ENCODE results near the gene RGS6.

Gene RGS6

DNA sequence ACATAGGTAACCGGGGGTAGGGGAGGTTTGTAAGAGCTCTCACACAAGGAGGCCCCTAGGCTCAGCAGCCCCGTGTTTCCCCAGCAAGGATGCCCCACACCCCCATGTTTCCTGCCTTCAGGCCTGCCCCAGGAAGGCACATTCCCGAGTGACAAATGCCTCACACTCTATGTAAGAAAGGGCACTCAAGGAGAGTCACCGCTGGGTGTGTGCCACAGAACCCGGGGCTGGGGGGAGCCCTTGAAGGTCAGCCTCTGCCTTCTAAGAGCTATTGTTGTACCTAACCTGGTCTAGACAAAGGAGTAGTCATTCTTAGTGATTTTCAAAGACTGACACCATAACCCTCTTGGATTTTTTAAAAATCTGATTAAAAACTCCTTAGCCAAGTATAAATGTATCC, 628.1 kb downstream of the RGS6 start:
- Histone ChIP-seq H3K9me3 (ENCODE audit: control insufficient read depth in 2 of 2, low read length in 2 of 2) (no peaks in the 10 kb centered on the region), H3K4me3 (ENCODE audit: low read length in 2 of 2) (no peak overlapping the region), H3K9ac (ENCODE audit: low read length in 2 of 2) (no peak overlapping the region), H3K27me3 (ENCODE audit: control insufficient read depth in 1 of 2, insufficient read depth in 2 of 2, low read length in 2 of 2) (peaks cover 0 to under 1% of the 10 kb centered on the region in 2 donors), H3K4me1 (ENCODE audit: control insufficient read depth, insufficient read depth, low read length) (peaks cover 5% of the 10 kb centered on the region), H3K36me3 (ENCODE audit: control insufficient read depth in 2 of 2, insufficient read depth in 2 of 2, low read length in 2 of 2) (no peaks in the 10 kb centered on the region), H3K27ac (ENCODE audit: low read length) (no peak overlapping the region)

DNA sequence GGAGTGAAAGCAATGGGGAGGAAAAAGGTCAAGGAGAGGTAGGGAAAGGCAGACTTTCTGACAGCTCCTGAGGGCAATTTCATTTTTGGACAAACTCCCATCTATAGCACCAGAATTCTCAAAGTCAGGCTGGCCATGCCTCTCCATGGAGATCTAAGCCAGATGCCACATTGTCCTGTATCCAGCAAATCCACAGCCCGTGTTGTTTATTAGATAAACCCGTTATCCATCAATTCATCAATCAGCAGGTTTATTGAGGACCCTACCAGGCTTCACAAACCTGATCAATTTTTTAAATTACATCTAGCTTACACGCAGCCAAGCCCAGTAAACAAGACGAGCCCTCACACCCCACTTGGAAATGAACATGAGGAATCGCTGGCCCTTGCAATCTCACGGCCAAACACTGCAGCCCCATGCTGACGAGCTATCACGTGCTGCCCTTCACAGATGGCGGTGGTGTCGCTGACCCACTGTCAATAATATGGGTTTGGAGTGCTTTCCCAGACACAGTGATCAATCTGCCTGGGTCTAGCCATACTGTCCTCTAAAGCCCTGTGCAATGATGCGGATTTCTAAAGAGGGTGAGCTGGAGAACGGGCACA, 628.8 kb downstream of the RGS6 start:
- H3K9me3 ChIP-seq (ENCODE audit: control insufficient read depth in 2 of 2, low read length in 2 of 2): no peaks in the 10 kb centered on the region
- H3K36me3 ChIP-seq (ENCODE audit: control insufficient read depth in 2 of 2, insufficient read depth in 2 of 2, low read length in 2 of 2): no peaks in the 10 kb centered on the region
- H3K27me3 ChIP-seq (ENCODE audit: control insufficient read depth in 1 of 2, insufficient read depth in 2 of 2, low read length in 2 of 2): no peaks in the 10 kb centered on the region
- no peak overlapping the region for H3K4me3 ChIP-seq (ENCODE audit: low read length in 2 of 2)
- H3K4me1 ChIP-seq (ENCODE audit: control insufficient read depth, insufficient read depth, low read length): peaks cover 9% of the 10 kb centered on the region
- H3K27ac ChIP-seq (ENCODE audit: low read length): no peak overlapping the region
- no peak overlapping the region for H3K9ac ChIP-seq (ENCODE audit: low read length in 2 of 2)

DNA sequence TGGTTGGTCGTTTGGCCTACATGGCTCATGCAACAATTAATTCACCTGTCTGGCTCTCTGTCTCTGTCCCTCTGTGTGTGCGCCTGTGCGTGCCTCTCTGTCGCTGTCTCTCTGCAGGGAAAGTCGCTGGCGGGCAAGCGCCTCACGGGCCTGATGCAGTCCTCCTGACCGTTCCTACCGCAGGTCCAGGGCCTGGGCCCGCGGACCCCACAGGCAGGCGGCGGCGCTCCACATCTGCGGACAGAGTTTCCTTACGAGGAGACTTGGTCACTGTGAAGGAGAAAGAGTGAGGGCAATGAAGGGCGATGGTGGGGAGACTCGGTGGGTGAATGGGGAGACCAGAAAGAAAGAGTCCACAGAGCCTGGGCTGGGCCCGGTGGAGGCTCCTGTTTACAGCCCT, 630.1 kb downstream of the RGS6 start:
- Histone ChIP-seq H3K9ac (ENCODE audit: low read length in 2 of 2) (no peak overlapping the region), H3K36me3 (ENCODE audit: control insufficient read depth in 2 of 2, insufficient read depth in 2 of 2, low read length in 2 of 2) (no peaks in the 10 kb centered on the region), H3K4me1 (ENCODE audit: control insufficient read depth, insufficient read depth, low read length) (peaks cover 9% of the 10 kb centered on the region), H3K4me3 (ENCODE audit: low read length in 2 of 2) (no peak overlapping the region), H3K27me3 (ENCODE audit: control insufficient read depth in 1 of 2, insufficient read depth in 2 of 2, low read length in 2 of 2) (peaks cover 0 to 2% of the 10 kb centered on the region in 2 donors), H3K27ac (ENCODE audit: low read length) (no peak overlapping the region), H3K9me3 (ENCODE audit: control insufficient read depth in 2 of 2, low read length in 2 of 2) (no peaks in the 10 kb centered on the region)

DNA sequence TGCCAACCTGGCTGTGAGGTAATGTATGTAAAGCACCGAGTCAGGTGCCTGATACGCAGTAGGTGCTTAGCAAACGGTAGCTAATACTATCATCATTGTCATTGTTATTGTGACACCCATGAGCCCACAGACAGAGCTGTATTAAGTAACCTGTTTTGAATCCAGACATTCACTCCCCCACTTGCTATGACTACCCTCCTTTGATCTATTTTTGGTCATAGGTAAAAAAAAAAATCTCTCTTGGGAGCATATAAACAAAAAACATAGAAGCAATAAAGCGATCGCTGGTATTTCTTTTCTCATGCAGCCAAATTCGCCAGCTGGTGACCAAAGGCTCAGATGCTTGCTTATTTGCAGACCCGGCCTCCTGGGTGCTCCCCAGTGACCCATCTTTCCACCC, 631.4 kb downstream of the RGS6 start:
- H3K36me3 ChIP-seq (ENCODE audit: control insufficient read depth in 2 of 2, insufficient read depth in 2 of 2, low read length in 2 of 2): no peaks in the 10 kb centered on the region
- no peak overlapping the region for H3K4me3 ChIP-seq (ENCODE audit: low read length in 2 of 2)
- H3K9ac ChIP-seq (ENCODE audit: low read length in 2 of 2): no peak overlapping the region
- H3K9me3 ChIP-seq (ENCODE audit: control insufficient read depth in 2 of 2, low read length in 2 of 2): no peaks in the 10 kb centered on the region
- peaks cover 9% of the 10 kb centered on the region for H3K4me1 ChIP-seq (ENCODE audit: control insufficient read depth, insufficient read depth, low read length)
- H3K27ac ChIP-seq (ENCODE audit: low read length): no peak overlapping the region
- peaks cover 0 to 2% of the 10 kb centered on the region in 2 donors for H3K27me3 ChIP-seq (ENCODE audit: control insufficient read depth in 1 of 2, insufficient read depth in 2 of 2, low read length in 2 of 2)

DNA sequence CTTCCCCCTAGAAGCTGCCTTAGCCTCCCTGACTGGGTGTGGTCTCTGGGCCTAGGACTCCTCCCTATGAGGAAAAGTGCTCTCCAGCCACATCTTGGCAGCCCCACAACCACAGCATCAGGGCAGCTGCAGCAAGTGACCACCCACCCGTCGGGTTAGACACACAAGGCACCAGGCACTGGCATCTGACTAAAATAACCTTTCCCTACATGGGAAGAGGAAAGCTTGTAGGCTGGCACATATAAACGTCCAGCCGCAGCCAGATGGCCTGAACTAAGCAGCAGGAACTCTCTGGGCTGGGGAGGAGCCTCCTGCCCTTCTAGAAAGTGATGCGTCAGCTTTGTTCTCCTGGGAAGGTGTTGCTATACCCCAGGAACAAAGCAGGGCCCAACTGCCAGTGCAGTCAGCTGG, 632.9 kb downstream of the RGS6 start:
- Histone ChIP-seq H3K36me3 (ENCODE audit: control insufficient read depth in 2 of 2, insufficient read depth in 2 of 2, low read length in 2 of 2) (no peaks in the 10 kb centered on the region), H3K27me3 (ENCODE audit: control insufficient read depth in 1 of 2, insufficient read depth in 2 of 2, low read length in 2 of 2) (peaks cover 0 to 2% of the 10 kb centered on the region in 2 donors), H3K4me3 (ENCODE audit: low read length in 2 of 2) (no peak overlapping the region), H3K27ac (ENCODE audit: low read length) (no peak overlapping the region), H3K4me1 (ENCODE audit: control insufficient read depth, insufficient read depth, low read length) (peaks cover 9% of the 10 kb centered on the region), H3K9me3 (ENCODE audit: control insufficient read depth in 2 of 2, low read length in 2 of 2) (no peaks in the 10 kb centered on the region), H3K9ac (ENCODE audit: low read length in 2 of 2) (no peak overlapping the region)

DNA sequence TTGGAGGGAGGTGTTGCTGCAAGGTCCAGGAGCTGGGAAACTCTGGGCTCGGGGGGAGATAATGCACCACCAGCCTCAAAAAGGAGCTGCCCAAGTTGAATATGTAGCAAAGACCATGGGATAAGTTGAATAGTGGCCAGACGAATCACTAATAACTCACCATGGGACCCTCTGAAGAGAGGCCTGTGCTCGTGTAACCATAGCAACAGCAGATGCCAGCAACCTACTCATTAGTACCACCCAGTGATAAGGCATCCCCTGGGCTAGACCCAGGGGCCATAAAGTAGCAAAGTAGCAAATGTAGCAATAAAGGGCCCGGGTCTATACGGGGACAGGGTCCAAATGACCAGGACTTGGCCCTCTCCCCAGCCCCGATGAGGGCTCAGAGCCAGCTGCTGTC, 633.7 kb downstream of the RGS6 start:
- no peaks in the 10 kb centered on the region for H3K9me3 ChIP-seq (ENCODE audit: control insufficient read depth in 2 of 2, low read length in 2 of 2)

DNA sequence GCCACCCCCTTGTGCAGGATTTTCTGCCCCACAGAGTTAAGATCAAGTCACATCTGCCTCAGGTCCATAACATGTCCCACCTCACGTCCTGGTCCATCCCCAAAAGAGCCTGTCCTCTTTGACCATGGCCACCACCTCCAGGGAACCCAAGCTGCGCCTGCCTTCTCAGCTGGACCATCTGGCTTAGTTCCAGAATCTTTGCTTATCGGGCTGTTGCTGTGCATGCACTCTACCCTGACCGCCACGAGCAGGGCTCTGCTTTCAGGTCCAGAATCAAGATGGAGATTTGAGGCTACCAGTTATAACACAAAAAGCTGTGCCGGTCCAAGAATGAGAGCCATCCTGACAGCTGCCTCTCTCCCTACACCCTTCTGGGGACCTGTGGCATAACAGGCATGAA, 635.0 kb downstream of the RGS6 start:
- peaks cover 0 to 2% of the 10 kb centered on the region in 2 donors for H3K9me3 ChIP-seq (ENCODE audit: control insufficient read depth in 2 of 2, low read length in 2 of 2)

More for the DNA sequence above, 633.7 kb downstream of the RGS6 start:
- Histone ChIP-seq H3K27me3 (ENCODE audit: control insufficient read depth in 1 of 2, insufficient read depth in 2 of 2, low read length in 2 of 2) (peaks cover 0 to 2% of the 10 kb centered on the region in 2 donors), H3K9ac (ENCODE audit: low read length in 2 of 2) (no peak overlapping the region), H3K27ac (ENCODE audit: low read length) (no peak overlapping the region), H3K4me3 (ENCODE audit: low read length in 2 of 2) (no peak overlapping the region), H3K36me3 (ENCODE audit: control insufficient read depth in 2 of 2, insufficient read depth in 2 of 2, low read length in 2 of 2) (no peaks in the 10 kb centered on the region), H3K4me1 (ENCODE audit: control insufficient read depth, insufficient read depth, low read length) (peaks cover 9% of the 10 kb centered on the region)

DNA sequence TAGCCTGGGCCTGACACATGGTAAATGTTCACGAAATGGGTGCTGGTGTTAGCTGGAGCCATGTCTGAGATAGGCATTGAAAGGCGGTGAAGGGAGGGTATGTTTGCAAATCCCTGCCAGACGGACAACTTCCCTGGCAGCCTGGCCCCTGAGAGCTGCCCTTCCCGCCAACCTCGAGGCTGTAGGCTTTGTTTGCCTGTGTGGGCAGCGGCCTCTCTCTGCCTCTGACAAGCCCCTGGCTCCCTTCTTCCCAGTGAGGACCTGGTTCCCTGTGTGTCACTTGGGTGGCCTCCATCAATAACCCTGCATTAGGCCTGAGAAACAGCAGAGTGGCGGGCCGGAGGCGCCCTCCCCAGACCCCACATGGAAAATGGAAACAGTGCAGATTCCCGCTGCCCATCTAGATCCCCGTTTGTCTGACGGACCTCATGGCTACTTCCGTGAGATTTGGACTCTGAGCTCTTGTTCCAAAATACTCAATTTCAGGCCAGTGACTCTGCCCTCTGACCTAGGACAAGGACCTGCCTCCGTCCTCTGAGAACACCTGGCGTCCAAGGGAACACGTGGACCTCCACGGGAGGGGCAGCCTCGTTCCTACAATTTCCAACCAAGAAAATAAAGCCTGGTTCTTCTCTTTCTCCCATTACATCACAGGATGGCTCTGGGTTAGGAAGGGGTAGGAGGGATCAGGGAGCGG, 636.2 kb downstream of the RGS6 start:
- Histone ChIP-seq H3K36me3 (ENCODE audit: control insufficient read depth in 2 of 2, insufficient read depth in 2 of 2, low read length in 2 of 2) (no peaks in the 10 kb centered on the region), H3K9ac (ENCODE audit: low read length in 2 of 2) (no peak overlapping the region), H3K27me3 (ENCODE audit: control insufficient read depth in 1 of 2, insufficient read depth in 2 of 2, low read length in 2 of 2) (peaks cover 0 to 2% of the 10 kb centered on the region in 2 donors), H3K27ac (ENCODE audit: low read length) (no peak overlapping the region), H3K4me3 (ENCODE audit: low read length in 2 of 2) (no peak overlapping the region), H3K4me1 (ENCODE audit: control insufficient read depth, insufficient read depth, low read length) (peaks cover 9% of the 10 kb centered on the region), H3K9me3 (ENCODE audit: control insufficient read depth in 2 of 2, low read length in 2 of 2) (peaks cover 0 to 2% of the 10 kb centered on the region in 2 donors)

More for the DNA sequence above, 635.0 kb downstream of the RGS6 start:
- Histone ChIP-seq H3K4me3 (ENCODE audit: low read length in 2 of 2) (no peak overlapping the region), H3K4me1 (ENCODE audit: control insufficient read depth, insufficient read depth, low read length) (peaks cover 9% of the 10 kb centered on the region), H3K27ac (ENCODE audit: low read length) (no peak overlapping the region), H3K27me3 (ENCODE audit: control insufficient read depth in 1 of 2, insufficient read depth in 2 of 2, low read length in 2 of 2) (peaks cover 0 to 2% of the 10 kb centered on the region in 2 donors), H3K9ac (ENCODE audit: low read length in 2 of 2) (no peak overlapping the region), H3K36me3 (ENCODE audit: control insufficient read depth in 2 of 2, insufficient read depth in 2 of 2, low read length in 2 of 2) (no peaks in the 10 kb centered on the region)

DNA sequence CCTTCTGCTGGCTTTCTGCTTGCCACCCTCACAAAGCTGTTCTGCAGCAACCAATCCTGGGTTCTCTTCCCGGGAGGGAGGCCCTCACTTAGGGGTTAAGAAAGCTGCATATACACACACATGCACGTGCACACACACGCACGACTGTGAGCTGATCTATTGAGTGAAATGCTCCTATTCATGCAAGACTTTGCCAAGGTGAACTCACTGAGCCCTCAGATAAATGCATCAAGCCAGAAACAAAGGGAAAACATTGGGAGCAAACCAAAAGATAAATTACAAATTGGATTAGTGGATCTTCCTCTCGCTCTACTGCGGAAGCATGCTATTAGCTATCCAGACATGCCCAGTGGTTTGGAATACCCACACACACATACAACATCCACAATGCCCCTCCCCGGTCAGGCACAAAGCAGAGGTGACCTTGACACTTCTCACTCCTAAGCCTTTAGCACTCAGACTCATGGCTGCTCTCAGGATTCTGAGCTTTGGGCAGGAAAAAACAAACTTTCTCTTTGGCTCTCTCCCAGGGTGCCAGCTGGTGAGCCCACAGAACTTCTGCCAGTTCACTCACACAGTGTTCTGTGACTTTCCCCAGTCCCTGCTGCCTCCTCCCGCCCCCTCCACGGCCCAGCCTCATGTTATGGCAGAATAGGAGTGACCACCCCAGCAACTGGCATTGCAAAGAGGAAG, 641.6 kb downstream of the RGS6 start:
- Histone ChIP-seq H3K27me3 (ENCODE audit: control insufficient read depth in 1 of 2, insufficient read depth in 2 of 2, low read length in 2 of 2) (peaks cover 0 to 5% of the 10 kb centered on the region in 2 donors), H3K4me3 (ENCODE audit: low read length in 2 of 2) (no peak overlapping the region), H3K9me3 (ENCODE audit: control insufficient read depth in 2 of 2, low read length in 2 of 2) (peaks cover 0 to 2% of the 10 kb centered on the region in 2 donors), H3K9ac (ENCODE audit: low read length in 2 of 2) (no peak overlapping the region), H3K36me3 (ENCODE audit: control insufficient read depth in 2 of 2, insufficient read depth in 2 of 2, low read length in 2 of 2) (no peaks in the 10 kb centered on the region), H3K4me1 (ENCODE audit: control insufficient read depth, insufficient read depth, low read length) (peaks cover 2% of the 10 kb centered on the region), H3K27ac (ENCODE audit: low read length) (no peak overlapping the region)

DNA sequence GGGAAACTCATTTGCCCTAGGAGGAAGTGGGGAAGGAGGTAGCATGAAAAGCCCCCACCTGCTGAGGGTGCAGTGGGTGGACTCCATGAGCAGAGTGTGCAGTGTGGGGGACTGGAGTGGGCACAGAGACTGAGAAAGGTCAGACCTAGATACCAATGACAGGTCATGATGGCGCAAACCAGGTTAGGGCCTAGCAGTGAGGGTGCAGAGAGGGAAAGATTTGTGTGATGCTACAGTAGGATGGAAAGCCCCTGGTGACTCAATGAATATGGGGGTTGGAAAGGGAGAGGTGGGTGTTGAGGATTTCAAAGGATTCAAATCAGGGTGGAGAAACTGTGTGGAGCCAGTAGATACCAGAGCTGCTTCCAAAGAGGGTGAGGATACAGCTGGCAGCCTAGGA, 642.5 kb downstream of the RGS6 start:
- peaks cover 2% of the 10 kb centered on the region for H3K4me1 ChIP-seq (ENCODE audit: control insufficient read depth, insufficient read depth, low read length)
- H3K9ac ChIP-seq (ENCODE audit: low read length in 2 of 2): no peak overlapping the region
- H3K27me3 ChIP-seq (ENCODE audit: control insufficient read depth in 1 of 2, insufficient read depth in 2 of 2, low read length in 2 of 2): peaks cover 0 to 5% of the 10 kb centered on the region in 2 donors
- H3K9me3 ChIP-seq (ENCODE audit: control insufficient read depth in 2 of 2, low read length in 2 of 2): peaks cover 0 to 2% of the 10 kb centered on the region in 2 donors
- no peaks in the 10 kb centered on the region for H3K36me3 ChIP-seq (ENCODE audit: control insufficient read depth in 2 of 2, insufficient read depth in 2 of 2, low read length in 2 of 2)
- no peak overlapping the region for H3K4me3 ChIP-seq (ENCODE audit: low read length in 2 of 2)
- no peak overlapping the region for H3K27ac ChIP-seq (ENCODE audit: low read length)

Measured in stomach smooth muscle (tissue), 2 donors.